Osteoblast (primary cell): ENCODE results near the gene TMEM115. TPM values are rescaled to one million over a fixed set of nuclear protein-coding genes. Genes with fewer than 3 reads are reported as not detected.

Source experiments
- DNase-seq: peaks from one replicate; pipeline ENCODE4 v3.0.0; 2011; ENCODE audit warnings: low spot score, mixed read lengths; ENCODE audit not compliant: insufficient read length; ENCODE audit errors: missing footprints
- H2AFZ ChIP-seq: 2 replicates; pipeline ENCODE4 v1.6.0; 2011; ENCODE audit warnings: mild to moderate bottlenecking, low read length
- H3K27ac ChIP-seq: 2 replicates; pipeline ENCODE4 v1.5.1; 2011; ENCODE audit warnings: mild to moderate bottlenecking, low read depth, low read length, moderate library complexity
- H3K27me3 ChIP-seq: 2 replicates; pipeline ENCODE4 v1.6.0; 2012; ENCODE audit warnings: mild to moderate bottlenecking, control low read depth, inconsistent platforms, low read length, moderate library complexity; ENCODE audit not compliant: insufficient read depth
- H3K36me3 ChIP-seq: 2 replicates; pipeline ENCODE4 v1.5.1; 2011; ENCODE audit warnings: mild to moderate bottlenecking, low read length, control low read depth, moderate library complexity; ENCODE audit not compliant: insufficient read depth
- H3K4me1 ChIP-seq: 2 replicates; pipeline ENCODE4 v1.5.1; 2011; ENCODE audit warnings: mild to moderate bottlenecking, low read length, control low read depth, moderate library complexity; ENCODE audit not compliant: insufficient read depth
- H3K4me2 ChIP-seq: 2 replicates; pipeline ENCODE4 v1.6.0; 2011; ENCODE audit warnings: mild to moderate bottlenecking, low read length; ENCODE audit not compliant: insufficient read depth
- H3K4me3 ChIP-seq: fragments of 200-600 bp; sonication (generic); 3 replicates; pipeline ENCODE4 v1.5.1; 2012; ENCODE audit warnings: mild to moderate bottlenecking, low read length, inconsistent platforms; ENCODE audit not compliant: insufficient read depth
- H3K79me2 ChIP-seq: 2 replicates; pipeline ENCODE4 v1.6.0; 2012; ENCODE audit warnings: mild to moderate bottlenecking, low read length, control low read depth, inconsistent platforms; ENCODE audit not compliant: insufficient read depth
- H3K9me3 ChIP-seq: 2 replicates; pipeline ENCODE4 v1.5.1; 2011; ENCODE audit warnings: low read depth, low read length, control low read depth
- H4K20me1 ChIP-seq: 2 replicates; pipeline ENCODE4 v1.6.0; 2012; ENCODE audit warnings: mild to moderate bottlenecking, low read length, control low read depth; ENCODE audit not compliant: insufficient read depth
- CTCF ChIP-seq: IDR thresholded peaks from 2 replicates; pipeline ENCODE4 v1.5.1; 2011; ENCODE audit warnings: mild to moderate bottlenecking, low read depth, low read length, moderate library complexity; ENCODE audit errors: extremely low read depth
- total RNA-seq: library from RNA; depleted of rRNA; stranded (reverse); fragments of >200 nt; gene quantifications from 2 replicates; pipeline ENCODE4 v1.2.3, GENCODE V29; 2012

The TMEM115 gene
- total RNA-seq, 1 donor: 73.1 TPM

- no peaks in the 10 kb centered on the region for H3K27me3 ChIP-seq
- H3K4me3 ChIP-seq: no peak overlapping the region
- no peaks in the 10 kb centered on the region for H4K20me1 ChIP-seq
- no peaks in the 10 kb centered on the region for H3K79me2 ChIP-seq
- H3K4me2 ChIP-seq: no peak overlapping the region
- H3K36me3 ChIP-seq: no peaks in the 10 kb centered on the region
- no peak overlapping the region for H2AFZ ChIP-seq
- H3K9me3 ChIP-seq: no peaks in the 10 kb centered on the region
- TF ChIP-seq CTCF: peak; percentile 39
- DNase-seq: no peak
- H3K4me1 ChIP-seq: no peaks in the 10 kb centered on the region
- no peak overlapping the region for H3K27ac ChIP-seq
Observed at GRCh38 chr3:50388016-50388719, 28.8 kb upstream of the TMEM115 start.

GRCh38 chr3:50385754-50386153 is 26.4 kb upstream of the TMEM115 start:
- Histone ChIP-seq H4K20me1 (no peaks in the 10 kb centered on the region), H3K79me2 (no peaks in the 10 kb centered on the region), H3K27ac (no peak overlapping the region), H3K27me3 (peaks cover 3% of the 10 kb centered on the region), H2AFZ (no peak overlapping the region), H3K4me1 (no peaks in the 10 kb centered on the region), H3K4me3 (no peak overlapping the region), H3K36me3 (no peaks in the 10 kb centered on the region), H3K4me2 (no peak overlapping the region), H3K9me3 (no peaks in the 10 kb centered on the region)
- no peak for DNase-seq
- no peak for TF ChIP-seq CTCF

GRCh38 chr3:50383750-50384149 is 24.4 kb upstream of the TMEM115 start:
- H3K4me1 ChIP-seq: no peaks in the 10 kb centered on the region
- no peak overlapping the region for H3K27ac ChIP-seq
- no peaks in the 10 kb centered on the region for H4K20me1 ChIP-seq
- H3K27me3 ChIP-seq: peaks cover 3% of the 10 kb centered on the region
- H2AFZ ChIP-seq: no peak overlapping the region
- H3K4me2 ChIP-seq: no peak overlapping the region
- no peaks in the 10 kb centered on the region for H3K36me3 ChIP-seq
- no peaks in the 10 kb centered on the region for H3K79me2 ChIP-seq
- DNase-seq: no peak
- no peaks in the 10 kb centered on the region for H3K9me3 ChIP-seq
- TF ChIP-seq CTCF: no peak
- H3K4me3 ChIP-seq: no peak overlapping the region

GRCh38 chr3:50382722-50383121 is 23.4 kb upstream of the TMEM115 start:
- TF ChIP-seq CTCF: no peak
- Histone ChIP-seq H3K4me1 (no peaks in the 10 kb centered on the region), H3K36me3 (no peaks in the 10 kb centered on the region), H3K79me2 (no peaks in the 10 kb centered on the region), H3K27ac (no peak overlapping the region), H4K20me1 (no peaks in the 10 kb centered on the region), H3K9me3 (no peaks in the 10 kb centered on the region), H3K27me3 (peaks cover 3% of the 10 kb centered on the region), H2AFZ (no peak overlapping the region), H3K4me3 (no peak overlapping the region), H3K4me2 (no peak overlapping the region)
- no peak for DNase-seq
